H1 (cell line): Measurements from ENCODE around the gene CCDC33. TPM values are rescaled to one million over a fixed set of nuclear protein-coding genes. Genes with fewer than 3 reads are reported as not detected.

Source experiments
- CHD1 ChIP-seq: IDR thresholded peaks from 2 replicates; pipeline ENCODE4 v1.6.1; 2012; ENCODE audit warnings: low read depth, low read length, improper control_type of control experiment
- GABPA ChIP-seq: IDR thresholded peaks from 2 replicates; pipeline ENCODE4 v1.6.1; 2011; ENCODE audit warnings: mild to moderate bottlenecking, low read length, moderate library complexity, borderline replicate concordance; ENCODE audit not compliant: insufficient read depth
- HDAC2 ChIP-seq, 2 experiments: fragments of 300-600 bp in 1 of 2; sonication (generic) in 1 of 2; IDR thresholded peaks; 2 replicates each; pipeline ENCODE4 v1.6.1; 2011 to 2012; ENCODE audit warnings: low read depth in 2 of 2, low read length in 2 of 2, mild to moderate bottlenecking in 2 of 2, moderate library complexity in 2 of 2, borderline replicate concordance in 1 of 2, inconsistent platforms in 1 of 2
- JUND ChIP-seq: IDR thresholded peaks from 2 replicates; pipeline ENCODE4 v1.6.1; 2011; ENCODE audit warnings: mild to moderate bottlenecking, improper control_type of control experiment, low read length
- POLR2A ChIP-seq, 2 experiments: IDR thresholded peaks; 1 replicate in 1 of 2; 2 replicates in 1 of 2; pipeline ENCODE4 v1.6.1; 2011; ENCODE audit warnings: low read depth in 2 of 2, low read length in 2 of 2, mild to moderate bottlenecking in 2 of 2; ENCODE audit errors: control extremely low read depth in 1 of 2
- POLR2AphosphoS5 ChIP-seq: IDR thresholded peaks from 2 replicates; pipeline ENCODE4 v1.6.1; 2011; ENCODE audit warnings: low read depth, low read length
- SIN3A ChIP-seq, 2 experiments: IDR thresholded peaks in 1 of 2; conservative IDR thresholded peaks in 1 of 2; 2 replicates each; pipeline ENCODE4 v1.6.1; 2011 to 2012; ENCODE audit warnings: low read length in 2 of 2, improper control_type of control experiment in 1 of 2, low read depth in 1 of 2, mild to moderate bottlenecking in 1 of 2
- SIX5 ChIP-seq: IDR thresholded peaks from 2 replicates; pipeline ENCODE4 v1.6.1; 2011; ENCODE audit warnings: mild to moderate bottlenecking, low read depth, low read length
- SUZ12 ChIP-seq: fragments of 200-600 bp; sonication (generic); IDR thresholded peaks from 2 replicates; pipeline ENCODE4 v1.6.1; 2012; ENCODE audit warnings: mild to moderate bottlenecking, inconsistent platforms, low read length, moderate library complexity, mixed read lengths
- ZNF274 ChIP-seq: IDR thresholded peaks from 2 replicates; pipeline ENCODE4 v1.7.0; 2012; ENCODE audit warnings: low read length, borderline replicate concordance; ENCODE audit errors: extremely low read depth
- polyA plus RNA-seq, 7 experiments: library from polyadenylated mRNA; depleted of rRNA in 3 of 7; stranded (reverse) in 5 of 7; unstranded in 2 of 7; fragments of >200 nt in 5 of 7; fragments of 200-250 nt in 2 of 7; gene quantifications; 1 replicate in 5 of 7; 2 replicates in 1 of 7; 4 replicates in 1 of 7; pipeline versions ENCODE4 v1.2.1 to v1.2.3, GENCODE V29; 2011 to 2013; ENCODE audit warnings: missing spikeins in 2 of 7, mixed read lengths in 2 of 7
- total RNA-seq: library from RNA; stranded (reverse); fragmentation: NEBNext Ultra II Directional; extraction: Animal tissue kit (Norgen Biotek cat#: 25700); gene quantifications from 2 replicates; pipeline ENCODE4 v1.2.1, GENCODE V29; 2021
- TF ChIP-seq, protein P1 (sequence below): fragments of 300-600 bp; sonication (generic); IDR thresholded peaks from 2 replicates; pipeline ENCODE4 v1.7.1; 2012; ENCODE audit warnings: low read length, moderate library complexity, mild to moderate bottlenecking, inconsistent platforms; ENCODE audit not compliant: insufficient replicate concordance

CCDC33 gene
- total and polyA plus RNA-seq, 2 of the 8 experiments (the other 6 are each of a cell fraction or from before 2014, with no cell fraction given), result 2.0 to 2.7 TPM

DNA sequence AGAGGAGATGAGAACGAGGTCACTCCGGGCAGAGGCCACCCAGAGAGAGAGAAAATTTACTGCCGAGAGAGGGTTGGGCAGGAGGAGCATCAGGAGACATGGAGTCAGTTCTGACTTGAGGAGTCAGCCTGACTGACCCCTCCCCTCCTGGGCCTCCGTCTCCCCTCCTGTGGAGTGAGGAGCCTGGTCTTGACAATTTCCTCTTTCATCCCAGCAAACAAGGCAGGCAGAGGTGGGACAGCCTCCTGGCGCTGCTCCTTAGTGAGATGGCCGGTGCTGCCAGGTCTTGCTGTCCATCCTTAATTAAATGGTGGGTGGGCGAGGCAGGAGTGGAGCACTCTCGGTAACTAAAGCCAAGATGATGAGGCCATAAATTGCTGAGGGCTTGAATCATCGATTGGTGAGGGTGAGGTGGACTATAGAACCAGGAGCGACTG lies 70.7 kb downstream of the CCDC33 start (continued):
- TF ChIP-seq, protein P1, sequence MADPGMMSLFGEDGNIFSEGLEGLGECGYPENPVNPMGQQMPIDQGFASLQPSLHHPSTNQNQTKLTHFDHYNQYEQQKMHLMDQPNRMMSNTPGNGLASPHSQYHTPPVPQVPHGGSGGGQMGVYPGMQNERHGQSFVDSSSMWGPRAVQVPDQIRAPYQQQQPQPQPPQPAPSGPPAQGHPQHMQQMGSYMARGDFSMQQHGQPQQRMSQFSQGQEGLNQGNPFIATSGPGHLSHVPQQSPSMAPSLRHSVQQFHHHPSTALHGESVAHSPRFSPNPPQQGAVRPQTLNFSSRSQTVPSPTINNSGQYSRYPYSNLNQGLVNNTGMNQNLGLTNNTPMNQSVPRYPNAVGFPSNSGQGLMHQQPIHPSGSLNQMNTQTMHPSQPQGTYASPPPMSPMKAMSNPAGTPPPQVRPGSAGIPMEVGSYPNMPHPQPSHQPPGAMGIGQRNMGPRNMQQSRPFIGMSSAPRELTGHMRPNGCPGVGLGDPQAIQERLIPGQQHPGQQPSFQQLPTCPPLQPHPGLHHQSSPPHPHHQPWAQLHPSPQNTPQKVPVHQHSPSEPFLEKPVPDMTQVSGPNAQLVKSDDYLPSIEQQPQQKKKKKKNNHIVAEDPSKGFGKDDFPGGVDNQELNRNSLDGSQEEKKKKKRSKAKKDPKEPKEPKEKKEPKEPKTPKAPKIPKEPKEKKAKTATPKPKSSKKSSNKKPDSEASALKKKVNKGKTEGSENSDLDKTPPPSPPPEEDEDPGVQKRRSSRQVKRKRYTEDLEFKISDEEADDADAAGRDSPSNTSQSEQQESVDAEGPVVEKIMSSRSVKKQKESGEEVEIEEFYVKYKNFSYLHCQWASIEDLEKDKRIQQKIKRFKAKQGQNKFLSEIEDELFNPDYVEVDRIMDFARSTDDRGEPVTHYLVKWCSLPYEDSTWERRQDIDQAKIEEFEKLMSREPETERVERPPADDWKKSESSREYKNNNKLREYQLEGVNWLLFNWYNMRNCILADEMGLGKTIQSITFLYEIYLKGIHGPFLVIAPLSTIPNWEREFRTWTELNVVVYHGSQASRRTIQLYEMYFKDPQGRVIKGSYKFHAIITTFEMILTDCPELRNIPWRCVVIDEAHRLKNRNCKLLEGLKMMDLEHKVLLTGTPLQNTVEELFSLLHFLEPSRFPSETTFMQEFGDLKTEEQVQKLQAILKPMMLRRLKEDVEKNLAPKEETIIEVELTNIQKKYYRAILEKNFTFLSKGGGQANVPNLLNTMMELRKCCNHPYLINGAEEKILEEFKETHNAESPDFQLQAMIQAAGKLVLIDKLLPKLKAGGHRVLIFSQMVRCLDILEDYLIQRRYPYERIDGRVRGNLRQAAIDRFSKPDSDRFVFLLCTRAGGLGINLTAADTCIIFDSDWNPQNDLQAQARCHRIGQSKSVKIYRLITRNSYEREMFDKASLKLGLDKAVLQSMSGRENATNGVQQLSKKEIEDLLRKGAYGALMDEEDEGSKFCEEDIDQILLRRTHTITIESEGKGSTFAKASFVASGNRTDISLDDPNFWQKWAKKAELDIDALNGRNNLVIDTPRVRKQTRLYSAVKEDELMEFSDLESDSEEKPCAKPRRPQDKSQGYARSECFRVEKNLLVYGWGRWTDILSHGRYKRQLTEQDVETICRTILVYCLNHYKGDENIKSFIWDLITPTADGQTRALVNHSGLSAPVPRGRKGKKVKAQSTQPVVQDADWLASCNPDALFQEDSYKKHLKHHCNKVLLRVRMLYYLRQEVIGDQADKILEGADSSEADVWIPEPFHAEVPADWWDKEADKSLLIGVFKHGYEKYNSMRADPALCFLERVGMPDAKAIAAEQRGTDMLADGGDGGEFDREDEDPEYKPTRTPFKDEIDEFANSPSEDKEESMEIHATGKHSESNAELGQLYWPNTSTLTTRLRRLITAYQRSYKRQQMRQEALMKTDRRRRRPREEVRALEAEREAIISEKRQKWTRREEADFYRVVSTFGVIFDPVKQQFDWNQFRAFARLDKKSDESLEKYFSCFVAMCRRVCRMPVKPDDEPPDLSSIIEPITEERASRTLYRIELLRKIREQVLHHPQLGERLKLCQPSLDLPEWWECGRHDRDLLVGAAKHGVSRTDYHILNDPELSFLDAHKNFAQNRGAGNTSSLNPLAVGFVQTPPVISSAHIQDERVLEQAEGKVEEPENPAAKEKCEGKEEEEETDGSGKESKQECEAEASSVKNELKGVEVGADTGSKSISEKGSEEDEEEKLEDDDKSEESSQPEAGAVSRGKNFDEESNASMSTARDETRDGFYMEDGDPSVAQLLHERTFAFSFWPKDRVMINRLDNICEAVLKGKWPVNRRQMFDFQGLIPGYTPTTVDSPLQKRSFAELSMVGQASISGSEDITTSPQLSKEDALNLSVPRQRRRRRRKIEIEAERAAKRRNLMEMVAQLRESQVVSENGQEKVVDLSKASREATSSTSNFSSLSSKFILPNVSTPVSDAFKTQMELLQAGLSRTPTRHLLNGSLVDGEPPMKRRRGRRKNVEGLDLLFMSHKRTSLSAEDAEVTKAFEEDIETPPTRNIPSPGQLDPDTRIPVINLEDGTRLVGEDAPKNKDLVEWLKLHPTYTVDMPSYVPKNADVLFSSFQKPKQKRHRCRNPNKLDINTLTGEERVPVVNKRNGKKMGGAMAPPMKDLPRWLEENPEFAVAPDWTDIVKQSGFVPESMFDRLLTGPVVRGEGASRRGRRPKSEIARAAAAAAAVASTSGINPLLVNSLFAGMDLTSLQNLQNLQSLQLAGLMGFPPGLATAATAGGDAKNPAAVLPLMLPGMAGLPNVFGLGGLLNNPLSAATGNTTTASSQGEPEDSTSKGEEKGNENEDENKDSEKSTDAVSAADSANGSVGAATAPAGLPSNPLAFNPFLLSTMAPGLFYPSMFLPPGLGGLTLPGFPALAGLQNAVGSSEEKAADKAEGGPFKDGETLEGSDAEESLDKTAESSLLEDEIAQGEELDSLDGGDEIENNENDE, result no peak
- no peak for TF ChIP-seq SIX5
- no peak for TF ChIP-seq POLR2A (IDR thresholded peaks at IDR 0.05; ENCODE audit: control extremely low read depth in 1 of 2, low read depth in 2 of 2, low read length in 2 of 2)
- TF ChIP-seq JUND, result no peak
- TF ChIP-seq CHD1, result no peak
- no peak for TF ChIP-seq GABPA
- TF ChIP-seq SIN3A (conservative IDR thresholded peaks at IDR 0.05 in 1 of 2, IDR thresholded peaks at IDR 0.05 in 1 of 2; ENCODE audit: low read depth in 1 of 2, low read length in 2 of 2), result no peak
- no peak for TF ChIP-seq HDAC2 (IDR thresholded peaks at IDR 0.05; ENCODE audit: borderline replicate concordance in 1 of 2, low read depth in 2 of 2, low read length in 2 of 2)
- no peak for TF ChIP-seq SUZ12
- TF ChIP-seq POLR2AphosphoS5, result no peak
- no peak for TF ChIP-seq ZNF274
